ENCODE results near the gene TIMP4. TPM values are rescaled to one million over a fixed set of nuclear protein-coding genes. Genes with fewer than 3 reads are reported as not detected.

Gene TIMP4
- total and polyA plus RNA-seq, 10 donors, result 0.37 to 10.8 (median 2.1) TPM

- Histone ChIP-seq H3K4me1 (peaks cover 0 to 6% (median 0%) of the 10 kb centered on the region in 6 donors), H3K36me3 (no peaks in the 10 kb centered on the region), H3K4me3 (no peak overlapping the region), H3K27ac (peak overlapping the region in 7 of 8 donors; percentile 36 to 59 (median 43)), H3K27me3 (replicated peaks in 1 of 7) (no peaks in the 10 kb centered on the region), H3K9me3 (peaks cover 0 to 13% (median 0%) of the 10 kb centered on the region in 8 donors)
- TF ChIP-seq POLR2AphosphoS5 (IDR thresholded peaks at IDR 0.05) (no peak), CTCF (IDR thresholded peaks at IDR 0.05 in 8 of 11, conservative IDR thresholded peaks at IDR 0.05 in 3 of 11) (no peak), POLR2A (IDR thresholded peaks at IDR 0.05) (no peak)
- 57 to 69% (median 65%) methylated on average over 8 of the region's 8 CpGs for WGBS, 5 donors
- no peak for DNase-seq
- intact Hi-C loops (cut with DNase I; ENCODE audit: low total_unique reads), result no loop called here
These were observed 51.5 kb downstream of the TIMP4 start for GRCh38 chr3:12107071-12107713.

Other genes starting within 250 kb of the TIMP4 start
- gene SYN2, start 154.5 kb downstream of the TIMP4 start, total RNA-seq, result 1 to 10 TPM; 1.0 to 5.4 (median 3.2) TPM
- gene SYN2, start 154.5 kb downstream of the TIMP4 start, polyA plus RNA-seq, result under 1 TPM; 0.46 to 0.77 (median 0.65) TPM
- 10 to 100 TPM; 15.7 to 28.0 (median 25.2) TPM for gene PPARG, start 130.2 kb upstream of the TIMP4 start, total RNA-seq
- gene PPARG, start 130.2 kb upstream of the TIMP4 start, polyA plus RNA-seq, result 10 to 100 TPM in 1 of 3 donors, 1 to 10 TPM in 2; 5.5 to 16.1 (median 7.4) TPM

All from spleen (tissue), 11 donors.